ENCODE measurements around the gene ITPR2. TPM values are rescaled to one million over a fixed set of nuclear protein-coding genes. Genes with fewer than 3 reads are reported as not detected.

The ITPR2 gene
- total RNA-seq, 1 experiment from 2014 or later, result 41.6 TPM

DNA sequence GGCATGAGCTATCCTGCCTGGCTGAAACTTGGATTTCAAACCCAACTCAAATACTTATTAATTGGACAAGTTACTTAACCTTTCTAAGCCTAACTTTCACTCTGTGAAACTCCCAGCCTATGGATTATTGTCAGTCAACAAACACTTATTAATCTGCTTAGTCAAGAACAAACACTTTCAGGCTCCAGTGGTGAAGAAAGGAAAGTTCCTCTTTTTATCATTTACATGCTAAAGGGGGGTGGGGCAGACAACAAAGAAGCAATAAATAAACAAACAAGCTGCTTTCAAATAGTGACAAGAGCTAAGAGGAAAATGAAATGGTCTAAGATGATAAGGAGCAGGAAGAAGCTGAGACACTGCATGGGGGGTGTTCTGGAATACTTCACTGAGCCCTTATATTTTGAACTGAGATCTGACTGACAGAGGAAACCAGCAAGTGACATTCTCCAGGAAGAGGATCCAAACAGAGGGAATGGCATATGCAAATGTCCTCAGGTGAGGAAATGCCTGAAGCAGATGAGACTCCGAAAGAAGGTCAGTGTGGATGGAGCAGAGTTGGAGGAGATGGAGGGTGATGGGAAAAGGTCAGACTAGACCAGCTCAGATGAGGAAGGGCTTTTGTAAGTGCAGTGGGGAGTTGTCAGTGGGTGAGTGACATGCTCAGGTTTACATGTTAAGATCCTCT, 259.6 kb downstream of the ITPR2 start:
- Histone ChIP-seq H3K36me3 (ENCODE audit: control insufficient read depth, insufficient read depth, low read length) (no peaks in the 10 kb centered on the region), H3K9me3 (no peaks in the 10 kb centered on the region), H3K4me3 (ENCODE audit: low read depth, low read length) (no peak overlapping the region), H3K27me3 (replicated peaks; ENCODE audit: control insufficient read depth, insufficient read depth, low read length) (no peaks in the 10 kb centered on the region), H3K4me1 (no peaks in the 10 kb centered on the region)
- H3K27ac Mint-ChIP-seq (ENCODE audit: unreplicated experiment), result no peak overlapping the region
- BruUV-seq (replicated peaks), result no TSS peak
- no peaks in the 10 kb centered on the region for H3K9me3 Mint-ChIP-seq (ENCODE audit: unreplicated experiment)
- DNase-seq, result no peak
- CTCF ChIA-PET, result no interaction called here
- TF ChIP-seq, protein P1, sequence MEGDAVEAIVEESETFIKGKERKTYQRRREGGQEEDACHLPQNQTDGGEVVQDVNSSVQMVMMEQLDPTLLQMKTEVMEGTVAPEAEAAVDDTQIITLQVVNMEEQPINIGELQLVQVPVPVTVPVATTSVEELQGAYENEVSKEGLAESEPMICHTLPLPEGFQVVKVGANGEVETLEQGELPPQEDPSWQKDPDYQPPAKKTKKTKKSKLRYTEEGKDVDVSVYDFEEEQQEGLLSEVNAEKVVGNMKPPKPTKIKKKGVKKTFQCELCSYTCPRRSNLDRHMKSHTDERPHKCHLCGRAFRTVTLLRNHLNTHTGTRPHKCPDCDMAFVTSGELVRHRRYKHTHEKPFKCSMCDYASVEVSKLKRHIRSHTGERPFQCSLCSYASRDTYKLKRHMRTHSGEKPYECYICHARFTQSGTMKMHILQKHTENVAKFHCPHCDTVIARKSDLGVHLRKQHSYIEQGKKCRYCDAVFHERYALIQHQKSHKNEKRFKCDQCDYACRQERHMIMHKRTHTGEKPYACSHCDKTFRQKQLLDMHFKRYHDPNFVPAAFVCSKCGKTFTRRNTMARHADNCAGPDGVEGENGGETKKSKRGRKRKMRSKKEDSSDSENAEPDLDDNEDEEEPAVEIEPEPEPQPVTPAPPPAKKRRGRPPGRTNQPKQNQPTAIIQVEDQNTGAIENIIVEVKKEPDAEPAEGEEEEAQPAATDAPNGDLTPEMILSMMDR (IDR thresholded peaks at IDR 0.05; ENCODE audit: insufficient read depth in 1 of 2, low read depth in 1 of 2, low read length in 1 of 2, severe bottlenecking in 1 of 2, unreplicated experiment in 1 of 2), result no peak
- no peaks in the 10 kb centered on the region for H3K27me3 Mint-ChIP-seq (ENCODE audit: insufficient read depth, unreplicated experiment)
- no peaks in the 10 kb centered on the region for H3K4me1 Mint-ChIP-seq (ENCODE audit: low read depth, unreplicated experiment)
- intact Hi-C loops (cut with micrococcal nuclease; ENCODE audit: unreplicated experiment), result no loop called here
- H3K4me3 Mint-ChIP-seq (ENCODE audit: unreplicated experiment), result no peak overlapping the region
- no peaks in the 10 kb centered on the region for H3K36me3 Mint-ChIP-seq (ENCODE audit: insufficient read depth, unreplicated experiment)
- POLR2A ChIA-PET, result no interaction called here

DNA sequence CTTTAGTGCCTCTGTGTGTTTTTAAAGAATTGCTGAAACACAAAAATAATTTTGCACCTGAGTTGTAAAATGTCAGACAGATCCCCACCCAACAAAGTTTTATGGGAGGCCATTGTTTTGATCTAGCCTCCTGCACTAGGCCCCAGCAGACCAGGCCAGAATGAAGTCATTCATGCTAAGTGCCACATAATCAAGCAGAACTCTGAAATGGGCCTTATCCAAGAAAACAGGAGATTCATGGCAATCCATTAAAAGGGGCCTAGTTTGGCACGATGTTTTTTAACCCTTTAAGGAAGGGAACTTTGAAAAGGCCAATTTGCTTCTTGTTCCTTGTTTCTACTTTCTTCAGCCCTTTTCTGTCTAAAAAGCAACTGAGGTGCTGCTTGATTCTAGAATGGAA, 260.9 kb downstream of the ITPR2 start:
- BruUV-seq (replicated peaks), result no TSS peak
- no peak for DNase-seq
- H3K4me1 Mint-ChIP-seq (ENCODE audit: low read depth, unreplicated experiment), result no peaks in the 10 kb centered on the region
- no peaks in the 10 kb centered on the region for H3K36me3 ChIP-seq (ENCODE audit: control insufficient read depth, insufficient read depth, low read length)
- no peaks in the 10 kb centered on the region for H3K27me3 Mint-ChIP-seq (ENCODE audit: insufficient read depth, unreplicated experiment)
- H3K36me3 Mint-ChIP-seq (ENCODE audit: insufficient read depth, unreplicated experiment), result no peaks in the 10 kb centered on the region
- H3K27me3 ChIP-seq (replicated peaks; ENCODE audit: control insufficient read depth, insufficient read depth, low read length), result no peaks in the 10 kb centered on the region
- ChIA-PET CTCF (no interaction called here), POLR2A (no interaction called here)
- no peaks in the 10 kb centered on the region for H3K9me3 Mint-ChIP-seq (ENCODE audit: unreplicated experiment)
- no peak overlapping the region for H3K4me3 ChIP-seq (ENCODE audit: low read depth, low read length)
- no peaks in the 10 kb centered on the region for H3K4me1 ChIP-seq
- TF ChIP-seq, protein P1 (IDR thresholded peaks at IDR 0.05; ENCODE audit: insufficient read depth in 1 of 2, low read depth in 1 of 2, low read length in 1 of 2, severe bottlenecking in 1 of 2, unreplicated experiment in 1 of 2), result no peak
- no peak overlapping the region for H3K27ac Mint-ChIP-seq (ENCODE audit: unreplicated experiment)
- H3K4me3 Mint-ChIP-seq (ENCODE audit: unreplicated experiment), result no peak overlapping the region
- H3K9me3 ChIP-seq, result no peaks in the 10 kb centered on the region
- intact Hi-C loops (cut with micrococcal nuclease; ENCODE audit: unreplicated experiment), result no loop called here

- CTCF ChIA-PET, result no interaction called here
- intact Hi-C loops (cut with micrococcal nuclease; ENCODE audit: unreplicated experiment), result no loop called here
- Mint-ChIP-seq H3K4me3 (ENCODE audit: unreplicated experiment) (no peak overlapping the region), H3K27me3 (ENCODE audit: insufficient read depth, unreplicated experiment) (no peaks in the 10 kb centered on the region), H3K27ac (ENCODE audit: unreplicated experiment) (no peak overlapping the region), H3K4me1 (ENCODE audit: low read depth, unreplicated experiment) (no peaks in the 10 kb centered on the region), H3K9me3 (ENCODE audit: unreplicated experiment) (no peaks in the 10 kb centered on the region), H3K36me3 (ENCODE audit: insufficient read depth, unreplicated experiment) (no peaks in the 10 kb centered on the region)
- no peak overlapping the region for H3K4me3 ChIP-seq (ENCODE audit: low read depth, low read length)
- no peaks in the 10 kb centered on the region for H3K9me3 ChIP-seq
- H3K36me3 ChIP-seq (ENCODE audit: control insufficient read depth, insufficient read depth, low read length), result no peaks in the 10 kb centered on the region
- POLR2A ChIA-PET, result no interaction called here
- no TSS peak for BruUV-seq (replicated peaks)
- TF ChIP-seq, protein P1 (IDR thresholded peaks at IDR 0.05; ENCODE audit: insufficient read depth in 1 of 2, low read depth in 1 of 2, low read length in 1 of 2, severe bottlenecking in 1 of 2, unreplicated experiment in 1 of 2), result no peak
- no peaks in the 10 kb centered on the region for H3K4me1 ChIP-seq
- no peak for DNase-seq
- H3K27me3 ChIP-seq (replicated peaks; ENCODE audit: control insufficient read depth, insufficient read depth, low read length), result no peaks in the 10 kb centered on the region
Observed at GRCh38 chr12:26571560-26571959, 261.4 kb downstream of the ITPR2 start.

All from Caco-2 (cell line).